Panc1 (cell line): ENCODE data around the gene KNDC1. TPM values are rescaled to one million over a fixed set of nuclear protein-coding genes. Genes with fewer than 3 reads are reported as not detected.

Experiments
- ATAC-seq: fragments of 200-7000 bp; cut with Tn5 transposase; 2 replicates; pipeline ENCODE4 v1.9.1; 2020; ENCODE audit warnings: mild to moderate bottlenecking, moderate library complexity
- BruUV-seq: library from RNA; stranded (reverse); fragments of 400-500 nt; replicated peaks from 2 replicates; lab custom pipeline; 2021; lab: Mats Ljungman, UMichigan
- CTCF ChIA-PET: fragments of 300-600 bp; sonication (Branson Sonifier 250); formaldehyde crosslinking; loops from one replicate; lab custom pipeline; 2022; ENCODE audit warnings: antibody characterized with exemption; lab: Charles Lee
- POLR2A ChIA-PET: fragments of 300-600 bp; sonication (Branson Sonifier 250); formaldehyde crosslinking; loops from one replicate; lab custom pipeline; 2022; ENCODE audit warnings: antibody characterized with exemption; lab: Charles Lee
- DNase-seq: peaks from one replicate; pipeline ENCODE4 v3.0.0-alpha.2; 2010; ENCODE audit warnings: low read depth, low spot score
- H3K27ac ChIP-seq: 2 replicates; pipeline ENCODE4 v1.5.1; 2011; ENCODE audit warnings: mild to moderate bottlenecking, low read length, inconsistent platforms
- H3K27me3 ChIP-seq: fragments of 200-500 bp; sonication (Bioruptor generic); 2 replicates; pipeline ENCODE4 v1.6.0; 2014; ENCODE audit warnings: low read length, inconsistent platforms; ENCODE audit not compliant: control insufficient read depth, insufficient read depth
- H3K36me3 ChIP-seq: fragments of 200-500 bp; sonication (Bioruptor generic); 2 replicates; pipeline ENCODE4 v1.5.1; 2014; ENCODE audit warnings: inconsistent platforms, mild to moderate bottlenecking, low read length, moderate library complexity; ENCODE audit not compliant: control insufficient read depth, insufficient read depth
- H3K4me1 ChIP-seq: 2 replicates; pipeline ENCODE4 v1.5.1; 2011; ENCODE audit warnings: inconsistent platforms, mild to moderate bottlenecking, low read length, moderate library complexity; ENCODE audit not compliant: control insufficient read depth, insufficient read depth
- H3K4me3 ChIP-seq, 2 experiments: 2 replicates each; pipeline ENCODE4 v1.5.1; 2011 to 2012; ENCODE audit warnings: low read depth in 2 of 2, low read length in 2 of 2, mild to moderate bottlenecking in 2 of 2, inconsistent platforms in 1 of 2, moderate library complexity in 1 of 2
- H3K9me3 ChIP-seq: fragments of 200-500 bp; sonication (Bioruptor generic); 2 replicates; pipeline ENCODE4 v1.5.1; 2014; ENCODE audit warnings: low read depth, mild to moderate bottlenecking, inconsistent platforms, low read length, moderate library complexity; ENCODE audit not compliant: control insufficient read depth, insufficient read depth
- POLR2AphosphoS5 ChIP-seq: IDR thresholded peaks from 2 replicates; pipeline ENCODE4 v1.6.1; 2012; ENCODE audit warnings: mild to moderate bottlenecking, low read depth, low read length, moderate library complexity
- SIN3A ChIP-seq: IDR thresholded peaks from 2 replicates; pipeline ENCODE4 v1.6.1; 2012; ENCODE audit warnings: low read depth, mild to moderate bottlenecking, low read length, moderate library complexity, borderline replicate concordance; ENCODE audit not compliant: insufficient read depth
- TCF7L2 ChIP-seq: IDR thresholded peaks from 2 replicates; pipeline ENCODE4 v1.6.1; 2011; ENCODE audit warnings: mild to moderate bottlenecking, low read depth, low read length, inconsistent platforms
- in situ Hi-C: cut with HindIII; loops from 2 replicates; pipeline ENCODE4 v1.10.0; 2016; ENCODE audit warnings: low sequenced_read_pairs, low pct_unique_long_range_greater_than_20kb
- intact Hi-C: fragments of 100-400 bp; cut with micrococcal nuclease; formaldehyde crosslinking; loops from one replicate; pipeline ENCODE4 v1.10.0; 2022; ENCODE audit not compliant: unreplicated experiment
- total RNA-seq: library from RNA; stranded (reverse); gene quantifications from one replicate; pipeline ENCODE4 v1.2.1, GENCODE V29; 2021; ENCODE audit not compliant: unreplicated experiment
- TF ChIP-seq, protein P1 (sequence below): fragments of 450-650 bp; IDR thresholded peaks from 2 replicates; pipeline ENCODE4 v1.5.1; 2017; ENCODE audit warnings: mild to moderate bottlenecking
- TF ChIP-seq, protein P2 (sequence below), 2 experiments: IDR thresholded peaks; 2 replicates each; pipeline ENCODE4 v1.6.1; 2011 to 2012; ENCODE audit warnings: low read depth in 2 of 2, control low read depth in 1 of 2, low read length in 1 of 2, mild to moderate bottlenecking in 1 of 2, moderate library complexity in 1 of 2; ENCODE audit not compliant: insufficient read depth in 1 of 2

The KNDC1 gene
- total RNA-seq, 1 experiment from 2014 or later: 2.6 TPM

DNA sequence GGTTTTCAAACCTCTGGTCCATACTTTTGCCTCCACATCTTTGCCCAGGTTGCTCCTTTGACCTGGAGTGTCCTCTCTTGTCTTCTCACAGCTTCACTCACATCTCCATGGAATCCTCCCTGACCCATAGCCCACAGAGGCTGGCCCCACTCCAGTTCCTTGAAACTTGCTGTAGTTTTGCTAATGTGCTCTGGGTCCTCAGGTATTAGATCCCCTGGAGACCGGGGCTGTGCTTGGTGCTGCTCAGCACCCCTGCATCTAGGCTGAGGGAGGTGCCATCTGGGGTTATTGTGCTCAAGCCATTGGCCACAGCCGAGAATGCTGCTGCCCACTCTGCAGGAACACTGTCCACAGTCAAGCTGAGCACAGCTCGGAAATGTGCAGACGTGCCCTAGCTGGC, 16.5 kb downstream of the KNDC1 start:
- intact Hi-C loops (no loop called here), in situ Hi-C loops (no loop called here)
- no peak overlapping the region for H3K27ac ChIP-seq
- no TSS peak for BruUV-seq
- H3K4me3 ChIP-seq: no peak overlapping the region
- CTCF ChIA-PET: no interaction called here
- POLR2A ChIA-PET: no interaction called here
- no peak for TF ChIP-seq TCF7L2
- no peak for TF ChIP-seq SIN3A
- TF ChIP-seq POLR2AphosphoS5: no peak
- TF ChIP-seq, protein P1, sequence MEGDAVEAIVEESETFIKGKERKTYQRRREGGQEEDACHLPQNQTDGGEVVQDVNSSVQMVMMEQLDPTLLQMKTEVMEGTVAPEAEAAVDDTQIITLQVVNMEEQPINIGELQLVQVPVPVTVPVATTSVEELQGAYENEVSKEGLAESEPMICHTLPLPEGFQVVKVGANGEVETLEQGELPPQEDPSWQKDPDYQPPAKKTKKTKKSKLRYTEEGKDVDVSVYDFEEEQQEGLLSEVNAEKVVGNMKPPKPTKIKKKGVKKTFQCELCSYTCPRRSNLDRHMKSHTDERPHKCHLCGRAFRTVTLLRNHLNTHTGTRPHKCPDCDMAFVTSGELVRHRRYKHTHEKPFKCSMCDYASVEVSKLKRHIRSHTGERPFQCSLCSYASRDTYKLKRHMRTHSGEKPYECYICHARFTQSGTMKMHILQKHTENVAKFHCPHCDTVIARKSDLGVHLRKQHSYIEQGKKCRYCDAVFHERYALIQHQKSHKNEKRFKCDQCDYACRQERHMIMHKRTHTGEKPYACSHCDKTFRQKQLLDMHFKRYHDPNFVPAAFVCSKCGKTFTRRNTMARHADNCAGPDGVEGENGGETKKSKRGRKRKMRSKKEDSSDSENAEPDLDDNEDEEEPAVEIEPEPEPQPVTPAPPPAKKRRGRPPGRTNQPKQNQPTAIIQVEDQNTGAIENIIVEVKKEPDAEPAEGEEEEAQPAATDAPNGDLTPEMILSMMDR: no peak
- TF ChIP-seq, protein P2, sequence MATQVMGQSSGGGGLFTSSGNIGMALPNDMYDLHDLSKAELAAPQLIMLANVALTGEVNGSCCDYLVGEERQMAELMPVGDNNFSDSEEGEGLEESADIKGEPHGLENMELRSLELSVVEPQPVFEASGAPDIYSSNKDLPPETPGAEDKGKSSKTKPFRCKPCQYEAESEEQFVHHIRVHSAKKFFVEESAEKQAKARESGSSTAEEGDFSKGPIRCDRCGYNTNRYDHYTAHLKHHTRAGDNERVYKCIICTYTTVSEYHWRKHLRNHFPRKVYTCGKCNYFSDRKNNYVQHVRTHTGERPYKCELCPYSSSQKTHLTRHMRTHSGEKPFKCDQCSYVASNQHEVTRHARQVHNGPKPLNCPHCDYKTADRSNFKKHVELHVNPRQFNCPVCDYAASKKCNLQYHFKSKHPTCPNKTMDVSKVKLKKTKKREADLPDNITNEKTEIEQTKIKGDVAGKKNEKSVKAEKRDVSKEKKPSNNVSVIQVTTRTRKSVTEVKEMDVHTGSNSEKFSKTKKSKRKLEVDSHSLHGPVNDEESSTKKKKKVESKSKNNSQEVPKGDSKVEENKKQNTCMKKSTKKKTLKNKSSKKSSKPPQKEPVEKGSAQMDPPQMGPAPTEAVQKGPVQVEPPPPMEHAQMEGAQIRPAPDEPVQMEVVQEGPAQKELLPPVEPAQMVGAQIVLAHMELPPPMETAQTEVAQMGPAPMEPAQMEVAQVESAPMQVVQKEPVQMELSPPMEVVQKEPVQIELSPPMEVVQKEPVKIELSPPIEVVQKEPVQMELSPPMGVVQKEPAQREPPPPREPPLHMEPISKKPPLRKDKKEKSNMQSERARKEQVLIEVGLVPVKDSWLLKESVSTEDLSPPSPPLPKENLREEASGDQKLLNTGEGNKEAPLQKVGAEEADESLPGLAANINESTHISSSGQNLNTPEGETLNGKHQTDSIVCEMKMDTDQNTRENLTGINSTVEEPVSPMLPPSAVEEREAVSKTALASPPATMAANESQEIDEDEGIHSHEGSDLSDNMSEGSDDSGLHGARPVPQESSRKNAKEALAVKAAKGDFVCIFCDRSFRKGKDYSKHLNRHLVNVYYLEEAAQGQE (IDR thresholded peaks at IDR 0.05; ENCODE audit: insufficient read depth in 1 of 2, low read depth in 2 of 2, low read length in 1 of 2): no peak
- no peak for ATAC-seq
- no peaks in the 10 kb centered on the region for H3K36me3 ChIP-seq
- no peaks in the 10 kb centered on the region for H3K27me3 ChIP-seq
- H3K4me1 ChIP-seq: no peaks in the 10 kb centered on the region
- peaks cover 3% of the 10 kb centered on the region; the same call in 1 of the 2 replicates for H3K9me3 ChIP-seq
- no peak for DNase-seq

DNA sequence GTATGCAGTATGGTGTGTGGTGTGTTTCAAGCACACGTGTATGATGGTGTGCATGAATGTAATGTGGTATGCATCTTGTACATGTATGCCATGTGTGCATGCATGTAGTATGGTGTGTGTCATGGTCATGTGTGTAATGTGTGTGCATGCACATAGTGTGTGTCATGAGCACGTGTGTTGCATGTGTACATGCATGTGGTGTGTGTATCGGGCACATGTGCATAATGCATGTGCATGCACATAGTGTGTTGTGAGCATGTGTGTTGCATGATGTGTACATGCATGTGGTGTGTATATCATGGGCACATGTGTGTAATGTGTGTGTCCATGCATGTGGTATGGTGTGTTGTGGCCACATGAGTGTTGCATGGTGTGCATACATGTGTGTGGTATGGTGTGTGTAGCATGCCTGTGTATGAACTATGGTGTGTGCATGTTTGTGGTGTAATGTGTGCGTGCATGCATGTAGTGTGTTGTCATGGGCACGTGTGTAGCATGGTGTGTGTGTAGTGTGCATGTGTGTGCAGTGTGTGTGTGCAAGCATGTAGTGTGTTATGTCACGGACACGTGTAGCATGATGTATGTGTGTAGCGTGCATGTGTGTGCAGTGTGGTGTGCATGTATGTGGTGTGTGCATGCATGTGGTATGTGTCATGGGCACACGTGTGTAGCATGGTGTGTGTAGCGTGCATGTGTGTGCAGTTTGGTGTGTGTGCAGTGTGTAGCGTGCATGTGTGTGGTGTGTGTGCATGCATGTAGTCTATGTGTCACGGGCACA, 17.6 kb downstream of the KNDC1 start:
- CTCF ChIA-PET: no interaction called here
- no peak for DNase-seq
- in situ Hi-C loops: no loop called here
- BruUV-seq: no TSS peak
- ATAC-seq: no peak
- Histone ChIP-seq H3K9me3 (peaks cover 3% of the 10 kb centered on the region; the same call in 1 of the 2 replicates), H3K4me3 (no peak overlapping the region), H3K4me1 (no peaks in the 10 kb centered on the region), H3K27me3 (no peaks in the 10 kb centered on the region), H3K27ac (no peak overlapping the region), H3K36me3 (no peaks in the 10 kb centered on the region)
- TF ChIP-seq, protein P1: no peak
- TF ChIP-seq, protein P2 (IDR thresholded peaks at IDR 0.05; ENCODE audit: insufficient read depth in 1 of 2, low read depth in 2 of 2, low read length in 1 of 2): no peak
- TF ChIP-seq TCF7L2: no peak
- TF ChIP-seq POLR2AphosphoS5: no peak
- TF ChIP-seq SIN3A: no peak
- intact Hi-C loops: no loop called here
- POLR2A ChIA-PET: no interaction called here
